ENCODE data around the gene BBS12. TPM values are rescaled to one million over a fixed set of nuclear protein-coding genes. Genes with fewer than 3 reads are reported as not detected.

Gene BBS12
- total and polyA plus RNA-seq, 9 of the 15 experiments (the other 6 are each of a cell fraction or from before 2014, with no cell fraction given): 2.7 to 6.5 (median 3.3) TPM

GRCh38 chr4:122700178-122700725, 32.3 kb upstream of the BBS12 start (continued):
- TF ChIP-seq ZNF274 (IDR thresholded peaks at IDR 0.05; ENCODE audit: borderline replicate concordance, low read depth, low read length) (no peak), BCOR (IDR thresholded peaks at IDR 0.05) (no peak), ZSCAN32 (CRISPR knock-in tag; IDR thresholded peaks at IDR 0.05) (no peak), MNT (conservative IDR thresholded peaks at IDR 0.05) (peak in 1 of 2 experiments; percentile 44; a peak in 3 of 4 replicates), ZNF511 (CRISPR knock-in tag; IDR thresholded peaks at IDR 0.05) (0 out of 2 replicates have a peak, but pooled peaks have one; percentile 44), SREBF1 (IDR thresholded peaks at IDR 0.05; ENCODE audit: borderline replicate concordance, low read depth, low read length) (no peak), ZNF318 (IDR thresholded peaks at IDR 0.05; ENCODE audit: borderline replicate concordance in 1 of 2, low read depth in 1 of 2) (no peak), ZNF407 (IDR thresholded peaks at IDR 0.05; ENCODE audit: low read depth) (no peak)

Measured in K562 (cell line).